ENCODE measurements around the gene OR2T35.
"Not testable (repeated sequence)": the region's sequence is repeated elsewhere in the genome, so short reads cannot be mapped to it uniquely, and the experiment has no call there.

The OR2T35 gene

GRCh38 chr1:248655354-248655753 lies 10.3 kb upstream of the OR2T35 start, which contains the start of gene OR2T27:
Gene OR2T27, minus strand, starts transcription at chr1:248655528. Its CDS starts 4,644 bp downstream, at chr1:248650884.
- H2AFZ ChIP-seq (ENCODE audit: low read depth, low read length); H3K79me1 ChIP-seq (replicated peaks; ENCODE audit: low read length, poor library complexity, severe bottlenecking); H3K9ac ChIP-seq (ENCODE audit: low read length); H3K4me1 ChIP-seq (ENCODE audit: control insufficient read depth, insufficient read depth, low read depth, low read length); H2BK15ac ChIP-seq (ENCODE audit: low read depth, poor library complexity, severe bottlenecking); H3K4ac ChIP-seq (ENCODE audit: low read depth in 1 of 2, low read length in 2 of 2); H2BK5ac ChIP-seq (ENCODE audit: low read depth, low read length, poor library complexity, severe bottlenecking); H2AK5ac ChIP-seq (ENCODE audit: low read length, severe bottlenecking); H3K14ac ChIP-seq (ENCODE audit: low read length in 2 of 2); H2BK120ac ChIP-seq (ENCODE audit: low read depth, low read length); H3K4me2 ChIP-seq (ENCODE audit: low read length, poor library complexity, severe bottlenecking); DNase-seq; H3K18ac ChIP-seq (ENCODE audit: low read depth in 1 of 2, low read length in 2 of 2); H3K4me3 ChIP-seq (ENCODE audit: insufficient read depth in 1 of 2, low read depth in 1 of 2, low read length in 2 of 2); H4K8ac ChIP-seq (ENCODE audit: low read length); H3K23ac ChIP-seq (ENCODE audit: low read length in 2 of 2); H2BK12ac ChIP-seq (ENCODE audit: low read length in 2 of 2); H4K91ac ChIP-seq (ENCODE audit: low read length); H3K27me3 ChIP-seq (ENCODE audit: control insufficient read depth in 1 of 2, insufficient read depth in 1 of 2, low read length in 2 of 2); H3K27ac ChIP-seq (ENCODE audit: low read length, poor library complexity, severe bottlenecking); H3K9me3 ChIP-seq (ENCODE audit: control insufficient read depth, low read length); H3K36me3 ChIP-seq (ENCODE audit: control insufficient read depth in 1 of 2, insufficient read depth in 2 of 2, low read depth in 1 of 2, low read length in 2 of 2): not testable (repeated sequence)
- no CpG with 5 or more reads among the region's 3 CpGs for WGBS

- not testable (repeated sequence) for DNase-seq; H3K27me3 ChIP-seq (ENCODE audit: control insufficient read depth in 1 of 2, insufficient read depth in 1 of 2, low read length in 2 of 2); H2AK5ac ChIP-seq (ENCODE audit: low read length, severe bottlenecking); H3K14ac ChIP-seq (ENCODE audit: low read length in 2 of 2); H2BK12ac ChIP-seq (ENCODE audit: low read length in 2 of 2); H3K4ac ChIP-seq (ENCODE audit: low read depth in 1 of 2, low read length in 2 of 2); H3K4me1 ChIP-seq (ENCODE audit: control insufficient read depth, insufficient read depth, low read depth, low read length); H3K9me3 ChIP-seq (ENCODE audit: control insufficient read depth, low read length); H3K36me3 ChIP-seq (ENCODE audit: control insufficient read depth in 1 of 2, insufficient read depth in 2 of 2, low read depth in 1 of 2, low read length in 2 of 2); H3K18ac ChIP-seq (ENCODE audit: low read depth in 1 of 2, low read length in 2 of 2); H2BK15ac ChIP-seq (ENCODE audit: low read depth, poor library complexity, severe bottlenecking); H2BK5ac ChIP-seq (ENCODE audit: low read depth, low read length, poor library complexity, severe bottlenecking); H3K23ac ChIP-seq (ENCODE audit: low read length in 2 of 2); H3K9ac ChIP-seq (ENCODE audit: low read length); H4K8ac ChIP-seq (ENCODE audit: low read length); H2AFZ ChIP-seq (ENCODE audit: low read depth, low read length); H3K4me3 ChIP-seq (ENCODE audit: insufficient read depth in 1 of 2, low read depth in 1 of 2, low read length in 2 of 2); H3K4me2 ChIP-seq (ENCODE audit: low read length, poor library complexity, severe bottlenecking); H3K27ac ChIP-seq (ENCODE audit: low read length, poor library complexity, severe bottlenecking); H2BK120ac ChIP-seq (ENCODE audit: low read depth, low read length); H4K91ac ChIP-seq (ENCODE audit: low read length); H3K79me1 ChIP-seq (replicated peaks; ENCODE audit: low read length, poor library complexity, severe bottlenecking)
- no CpG with 5 or more reads among the region's 1 CpG for WGBS
These were observed 3.9 kb upstream of the OR2T35 start for GRCh38 chr1:248648770-248649536.

- H3K9me3 ChIP-seq (ENCODE audit: control insufficient read depth, low read length); H3K79me1 ChIP-seq (replicated peaks; ENCODE audit: low read length, poor library complexity, severe bottlenecking); H4K8ac ChIP-seq (ENCODE audit: low read length); H3K4me2 ChIP-seq (ENCODE audit: low read length, poor library complexity, severe bottlenecking); H3K4me1 ChIP-seq (ENCODE audit: control insufficient read depth, insufficient read depth, low read depth, low read length); DNase-seq; H2BK120ac ChIP-seq (ENCODE audit: low read depth, low read length); H4K91ac ChIP-seq (ENCODE audit: low read length); H3K4me3 ChIP-seq (ENCODE audit: insufficient read depth in 1 of 2, low read depth in 1 of 2, low read length in 2 of 2); H2BK15ac ChIP-seq (ENCODE audit: low read depth, poor library complexity, severe bottlenecking); H2BK5ac ChIP-seq (ENCODE audit: low read depth, low read length, poor library complexity, severe bottlenecking); H3K36me3 ChIP-seq (ENCODE audit: control insufficient read depth in 1 of 2, insufficient read depth in 2 of 2, low read depth in 1 of 2, low read length in 2 of 2); H3K4ac ChIP-seq (ENCODE audit: low read depth in 1 of 2, low read length in 2 of 2); H2AK5ac ChIP-seq (ENCODE audit: low read length, severe bottlenecking); H2BK12ac ChIP-seq (ENCODE audit: low read length in 2 of 2); H2AFZ ChIP-seq (ENCODE audit: low read depth, low read length); H3K23ac ChIP-seq (ENCODE audit: low read length in 2 of 2); H3K27ac ChIP-seq (ENCODE audit: low read length, poor library complexity, severe bottlenecking); H3K18ac ChIP-seq (ENCODE audit: low read depth in 1 of 2, low read length in 2 of 2); H3K14ac ChIP-seq (ENCODE audit: low read length in 2 of 2); H3K27me3 ChIP-seq (ENCODE audit: control insufficient read depth in 1 of 2, insufficient read depth in 1 of 2, low read length in 2 of 2); H3K9ac ChIP-seq (ENCODE audit: low read length): not testable (repeated sequence)
- no CpG with 5 or more reads among the region's 4 CpGs for WGBS
These were observed 2.0 kb downstream of the OR2T35 start for GRCh38 chr1:248642971-248643651.

- H3K79me1 ChIP-seq (replicated peaks; ENCODE audit: low read length, poor library complexity, severe bottlenecking); H2BK5ac ChIP-seq (ENCODE audit: low read depth, low read length, poor library complexity, severe bottlenecking); H3K27ac ChIP-seq (ENCODE audit: low read length, poor library complexity, severe bottlenecking); H2AFZ ChIP-seq (ENCODE audit: low read depth, low read length); H2AK5ac ChIP-seq (ENCODE audit: low read length, severe bottlenecking); H3K23ac ChIP-seq (ENCODE audit: low read length in 2 of 2); H3K14ac ChIP-seq (ENCODE audit: low read length in 2 of 2); H3K4me3 ChIP-seq (ENCODE audit: insufficient read depth in 1 of 2, low read depth in 1 of 2, low read length in 2 of 2); H3K4ac ChIP-seq (ENCODE audit: low read depth in 1 of 2, low read length in 2 of 2); H3K27me3 ChIP-seq (ENCODE audit: control insufficient read depth in 1 of 2, insufficient read depth in 1 of 2, low read length in 2 of 2); H3K4me1 ChIP-seq (ENCODE audit: control insufficient read depth, insufficient read depth, low read depth, low read length); H3K4me2 ChIP-seq (ENCODE audit: low read length, poor library complexity, severe bottlenecking); H3K36me3 ChIP-seq (ENCODE audit: control insufficient read depth in 1 of 2, insufficient read depth in 2 of 2, low read depth in 1 of 2, low read length in 2 of 2); H4K91ac ChIP-seq (ENCODE audit: low read length); H3K9me3 ChIP-seq (ENCODE audit: control insufficient read depth, low read length); H2BK120ac ChIP-seq (ENCODE audit: low read depth, low read length); H3K18ac ChIP-seq (ENCODE audit: low read depth in 1 of 2, low read length in 2 of 2); H2BK15ac ChIP-seq (ENCODE audit: low read depth, poor library complexity, severe bottlenecking); H3K9ac ChIP-seq (ENCODE audit: low read length); H2BK12ac ChIP-seq (ENCODE audit: low read length in 2 of 2); H4K8ac ChIP-seq (ENCODE audit: low read length); DNase-seq: not testable (repeated sequence)
- WGBS, result no CpG with 5 or more reads among the region's 5 CpGs
These were observed 3.5 kb downstream of the OR2T35 start for GRCh38 chr1:248641583-248641982.
